NCI-H2081 treated with DMSO at 0.1 percent for 48 hours (cell line): Measurements from ENCODE around the gene MRFAP1L1.
"Not testable (repeated sequence)": the region's sequence is repeated elsewhere in the genome, so short reads cannot be mapped to it uniquely, and the experiment has no call there.

Source experiments
- DNase-seq: peaks from one replicate; lab custom pipeline; 2025; lab: John Stamatoyannopoulos, UW

The MRFAP1L1 gene

DNA sequence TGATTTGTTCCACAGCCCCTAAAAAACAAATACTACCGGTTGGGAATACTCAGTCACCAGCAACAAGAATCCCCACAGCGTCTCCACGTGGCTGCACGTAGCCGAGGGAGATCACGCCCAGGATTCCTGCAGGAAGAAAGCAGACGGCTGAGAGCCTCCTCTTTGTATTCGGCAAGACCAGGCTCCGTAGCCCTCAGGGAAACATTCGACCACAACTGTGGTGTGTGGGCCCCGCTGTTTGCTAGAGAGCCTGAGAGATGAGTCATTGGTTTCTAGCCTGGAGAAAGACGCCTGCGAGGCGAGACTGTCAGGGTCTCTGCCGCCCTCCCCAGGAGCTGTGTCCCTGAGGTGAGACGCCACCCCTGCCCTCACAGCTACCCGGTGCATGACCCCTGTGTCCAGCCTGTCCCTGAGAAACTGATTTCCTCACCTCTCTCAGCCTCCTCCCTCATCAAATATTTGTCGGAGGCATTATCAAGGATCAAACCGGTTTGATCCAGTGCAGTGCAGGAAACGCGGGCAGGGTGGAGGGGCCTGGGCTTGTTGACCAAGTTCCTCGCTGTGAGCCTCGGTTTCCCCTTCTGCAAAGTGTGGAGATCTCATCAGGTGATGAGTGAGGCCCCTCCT is 20.7 kb downstream of the MRFAP1L1 start:
- DNase-seq, result no peak

DNA sequence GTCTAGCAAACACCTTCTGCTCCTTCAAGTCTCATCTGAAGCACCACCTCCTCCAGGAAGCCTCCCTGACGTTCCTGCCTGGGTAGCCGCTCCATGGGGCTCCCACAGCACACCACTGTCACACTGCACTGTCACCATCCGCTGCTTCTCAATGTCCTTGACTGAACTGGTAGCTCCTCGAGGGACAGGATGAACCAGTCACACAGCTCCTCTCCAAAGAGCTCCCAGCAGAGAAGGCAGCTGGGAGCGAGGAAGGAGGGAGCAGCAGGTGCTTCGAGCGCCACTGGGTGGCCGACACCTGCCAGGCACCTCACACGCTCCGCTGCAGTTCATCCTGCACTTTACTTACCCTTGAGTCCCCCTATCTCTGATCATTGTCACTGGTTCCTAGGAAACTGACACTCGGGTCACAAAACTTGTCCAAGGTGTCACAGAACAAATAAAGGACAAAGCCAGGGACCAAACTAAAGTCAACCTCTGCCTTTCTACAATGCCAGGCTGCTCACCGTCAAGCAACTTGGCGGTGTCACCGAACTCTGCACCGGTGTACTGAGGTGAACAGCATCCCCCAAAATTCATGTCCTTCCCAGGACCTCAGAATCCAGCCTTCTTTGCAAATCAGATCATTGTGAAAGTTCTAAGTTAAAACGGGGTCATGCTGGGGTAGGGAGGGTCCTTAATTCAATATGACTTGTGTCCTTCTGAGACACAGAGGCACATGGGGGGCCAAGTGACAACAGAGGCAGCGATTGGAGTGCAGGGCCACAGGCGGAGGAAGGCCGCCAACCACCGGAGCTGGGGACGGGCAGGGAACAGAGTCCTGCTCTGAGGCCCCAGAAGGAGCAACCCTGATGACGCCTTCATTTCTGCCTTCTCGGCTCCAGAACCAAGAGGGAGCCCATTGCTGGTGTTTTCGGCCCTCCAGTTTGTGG is 21.5 kb downstream of the MRFAP1L1 start:
- no peak for DNase-seq

DNA sequence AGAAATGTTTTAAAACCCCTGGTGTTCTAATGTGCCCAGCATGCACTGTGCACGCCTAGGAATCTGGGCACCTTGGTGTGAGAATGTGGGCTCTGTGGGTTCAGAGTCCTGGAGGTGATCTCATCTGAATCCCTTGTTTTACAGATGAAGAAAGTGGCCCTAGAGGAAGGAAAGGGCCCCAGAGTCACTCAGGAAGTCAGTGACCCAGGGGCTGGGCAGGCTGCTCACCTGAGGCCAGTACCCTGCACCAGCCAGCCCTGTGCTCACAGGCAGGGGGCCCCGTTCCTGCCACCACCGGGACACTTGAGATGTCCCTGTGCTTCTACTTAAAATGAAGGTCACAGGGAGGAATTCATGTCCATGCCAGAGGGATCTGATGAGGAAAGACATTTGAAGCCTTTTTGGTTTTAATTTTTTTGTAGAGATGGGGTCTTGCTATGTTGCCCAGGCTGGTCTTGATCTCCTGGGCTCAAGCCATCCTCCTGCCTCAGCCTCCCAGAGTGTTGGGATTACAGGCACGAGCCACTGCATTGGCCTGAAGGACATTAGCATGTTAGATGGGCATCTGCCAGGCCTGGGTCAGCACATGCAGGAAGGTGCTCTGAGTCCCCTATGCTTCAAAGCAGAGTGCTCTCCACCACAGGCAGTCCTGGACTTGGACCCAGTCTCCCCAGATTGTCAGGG is 23.4 kb downstream of the MRFAP1L1 start:
- no peak for DNase-seq

DNA sequence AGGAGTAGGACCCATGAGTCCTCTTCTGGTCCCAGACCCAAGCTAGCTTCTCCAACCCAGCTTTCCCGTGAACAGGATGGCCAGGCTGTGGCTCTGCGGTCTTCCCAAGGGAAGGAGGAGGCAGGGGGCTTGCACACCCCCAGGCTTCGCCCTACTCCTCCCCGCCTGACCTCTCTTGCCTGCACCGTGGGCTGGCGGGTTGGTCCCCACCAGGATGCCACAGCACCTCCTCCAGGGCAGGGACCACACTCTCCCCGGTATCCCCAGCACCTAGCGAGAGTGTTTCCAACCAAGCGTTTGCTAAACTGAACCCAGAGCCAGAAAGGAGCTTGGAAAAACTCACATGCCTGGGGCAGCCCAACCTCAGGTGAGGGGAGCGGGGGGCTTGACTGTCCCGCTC is 25.0 kb downstream of the MRFAP1L1 start:
- no peak for DNase-seq

DNA sequence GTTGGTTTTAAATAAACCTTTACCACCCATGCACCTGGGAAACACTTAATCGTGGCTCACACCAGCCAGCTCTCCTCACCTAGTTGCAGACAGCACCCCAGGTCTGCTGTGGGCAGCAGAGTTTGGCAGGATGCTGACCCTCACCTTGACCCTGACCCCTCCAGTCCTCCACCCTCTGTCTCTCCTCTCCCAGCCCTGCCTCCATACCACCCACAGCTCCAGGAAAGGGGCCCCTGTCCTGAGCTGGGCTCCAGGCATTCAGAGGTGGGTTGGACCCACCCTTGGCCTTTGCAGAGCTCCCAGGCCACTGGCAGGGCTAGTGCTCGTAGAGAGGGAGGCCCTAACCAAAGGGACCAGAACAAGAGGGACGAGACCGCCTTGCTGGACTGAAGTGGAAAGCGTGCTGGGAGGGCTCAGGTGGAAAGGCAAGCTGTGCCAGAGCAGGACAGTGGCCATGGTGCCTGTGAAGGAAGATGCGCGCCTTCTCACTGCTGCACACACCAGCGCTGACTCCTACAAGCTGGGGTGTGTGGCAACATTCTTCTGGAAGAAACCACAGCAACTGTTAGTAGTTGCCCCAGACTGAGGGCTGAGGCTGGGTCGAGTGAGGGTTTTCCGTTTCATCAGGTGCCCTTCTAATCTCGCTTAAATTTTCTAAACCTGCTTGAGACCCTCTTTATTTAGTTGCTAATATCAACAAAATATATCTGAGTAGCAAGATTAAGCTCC is 26.6 kb downstream of the MRFAP1L1 start:
- no peak for DNase-seq

DNA sequence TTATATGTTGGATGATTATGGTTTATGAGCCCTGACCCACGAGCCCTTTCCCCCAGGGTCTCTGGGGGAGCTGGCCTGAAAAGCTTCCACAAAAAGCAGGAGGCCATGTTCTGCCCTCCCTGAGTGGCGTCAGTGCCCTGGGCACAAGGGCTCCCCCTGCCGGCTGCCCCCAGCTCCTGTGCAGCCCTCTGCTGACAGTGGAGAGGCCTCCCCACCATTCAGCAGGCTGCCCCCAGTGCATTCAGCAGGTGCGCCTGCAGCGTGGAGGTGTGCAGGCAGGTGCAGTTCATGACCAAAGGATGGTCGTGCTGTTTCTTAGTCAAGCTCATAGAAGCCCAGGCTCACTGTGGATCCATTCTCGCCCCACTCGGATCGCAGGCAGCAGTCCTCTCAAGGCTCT is 28.5 kb downstream of the MRFAP1L1 start:
- DNase-seq, result no peak

DNA sequence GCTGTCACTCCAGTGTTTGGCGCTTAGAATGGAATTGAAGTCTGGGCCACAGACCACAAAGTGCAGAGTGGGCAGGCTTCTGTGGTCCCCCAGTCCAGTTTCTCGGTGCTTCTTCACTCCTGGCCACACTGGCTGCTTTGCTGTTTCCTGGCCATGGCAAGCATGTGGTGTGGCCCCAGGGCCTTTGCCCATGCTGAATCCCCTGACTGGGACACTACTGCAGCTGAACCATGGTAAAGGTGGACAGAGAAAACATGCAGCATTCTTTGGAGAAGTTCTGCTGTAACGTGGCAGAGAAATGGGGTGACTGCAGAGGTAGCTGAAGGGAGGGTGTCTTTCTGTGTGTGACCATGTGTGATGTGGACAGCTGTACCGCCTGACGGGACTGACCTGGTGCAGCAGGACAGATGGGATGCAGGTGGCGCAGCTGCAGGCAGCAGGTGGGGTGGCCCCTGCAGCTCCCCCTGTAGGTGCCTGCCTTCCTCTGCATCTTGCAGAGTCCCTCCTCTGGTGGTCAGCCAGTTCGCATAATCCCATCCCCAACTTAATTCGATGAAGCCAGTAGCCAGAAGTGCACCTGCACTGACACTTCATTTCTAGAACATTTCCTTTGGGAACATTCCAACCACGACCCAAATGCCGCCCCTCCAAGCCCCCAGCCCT is 29.2 kb downstream of the MRFAP1L1 start:
- DNase-seq, result no peak

DNA sequence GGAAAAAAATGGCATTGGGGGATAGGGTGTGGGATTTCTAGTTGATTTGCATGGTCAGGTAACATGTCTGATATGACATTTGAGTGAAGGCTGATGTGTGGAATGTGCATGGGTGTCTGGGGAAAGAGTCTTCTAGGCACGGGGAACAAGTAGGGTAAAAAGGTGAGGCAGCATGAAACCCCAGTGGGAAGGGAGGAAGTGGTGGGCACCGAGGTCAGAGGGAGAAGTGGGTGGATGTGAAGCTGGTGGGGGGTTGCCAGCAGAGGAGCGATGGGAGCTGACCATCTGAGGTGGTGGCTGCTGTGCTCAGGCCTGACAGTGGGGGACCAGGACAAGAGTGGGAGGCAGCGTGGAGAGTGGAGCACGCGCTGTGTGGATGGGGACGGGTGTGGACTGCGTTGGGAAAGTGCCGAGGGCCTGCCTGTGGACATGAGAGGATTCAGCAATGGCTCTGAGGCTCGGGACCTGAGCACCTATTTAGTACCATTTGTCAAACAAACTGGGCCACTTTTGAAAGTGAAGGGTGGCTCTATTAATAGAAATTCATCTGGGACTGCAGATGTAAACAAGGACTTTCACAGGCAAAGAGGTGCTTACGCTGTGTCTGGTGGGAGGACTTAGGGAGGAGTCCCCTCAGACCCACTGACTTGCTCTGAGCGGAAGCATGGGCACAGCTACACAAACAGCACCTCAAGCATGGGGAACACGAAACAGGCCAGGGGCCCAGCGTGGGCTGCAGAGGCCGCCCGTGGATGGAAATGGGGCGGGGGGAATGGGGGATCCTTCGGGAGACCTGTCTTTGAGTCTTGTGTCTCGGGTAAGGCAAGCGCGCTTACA is 32.7 kb downstream of the MRFAP1L1 start:
- no peak for DNase-seq

DNA sequence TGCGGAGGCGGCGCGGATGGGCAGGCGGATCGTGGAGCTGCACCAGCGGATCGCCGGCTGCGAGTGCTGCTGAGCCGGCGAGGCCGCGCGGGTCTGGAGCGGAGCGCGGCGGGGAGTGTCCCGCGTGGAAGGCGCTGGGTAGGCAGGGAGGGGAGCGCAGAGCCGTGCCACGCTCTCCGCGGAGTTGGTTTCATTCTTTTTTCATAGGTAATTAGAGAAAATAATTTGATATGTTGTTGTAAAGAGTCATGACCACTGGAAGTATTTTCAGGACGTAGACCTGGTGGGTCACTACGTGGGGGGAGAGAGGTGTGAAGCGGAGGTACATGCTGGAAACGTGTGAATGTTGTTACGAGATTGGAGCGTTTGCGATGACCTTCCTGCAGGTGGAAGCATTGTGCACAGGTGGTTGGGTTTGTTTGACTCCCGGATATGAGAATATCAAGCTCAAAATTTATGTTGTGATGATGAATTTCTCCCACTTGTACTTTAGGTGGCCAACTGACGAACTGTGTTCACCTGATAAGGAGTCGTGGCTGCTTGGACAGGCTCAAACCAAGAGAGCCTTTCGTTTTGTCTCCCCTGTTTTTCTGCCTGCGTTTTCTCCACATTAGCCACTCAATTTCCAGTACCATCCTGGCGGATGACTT is 35.0 kb downstream of the MRFAP1L1 start:
- peak; percentile 28 for DNase-seq

DNA sequence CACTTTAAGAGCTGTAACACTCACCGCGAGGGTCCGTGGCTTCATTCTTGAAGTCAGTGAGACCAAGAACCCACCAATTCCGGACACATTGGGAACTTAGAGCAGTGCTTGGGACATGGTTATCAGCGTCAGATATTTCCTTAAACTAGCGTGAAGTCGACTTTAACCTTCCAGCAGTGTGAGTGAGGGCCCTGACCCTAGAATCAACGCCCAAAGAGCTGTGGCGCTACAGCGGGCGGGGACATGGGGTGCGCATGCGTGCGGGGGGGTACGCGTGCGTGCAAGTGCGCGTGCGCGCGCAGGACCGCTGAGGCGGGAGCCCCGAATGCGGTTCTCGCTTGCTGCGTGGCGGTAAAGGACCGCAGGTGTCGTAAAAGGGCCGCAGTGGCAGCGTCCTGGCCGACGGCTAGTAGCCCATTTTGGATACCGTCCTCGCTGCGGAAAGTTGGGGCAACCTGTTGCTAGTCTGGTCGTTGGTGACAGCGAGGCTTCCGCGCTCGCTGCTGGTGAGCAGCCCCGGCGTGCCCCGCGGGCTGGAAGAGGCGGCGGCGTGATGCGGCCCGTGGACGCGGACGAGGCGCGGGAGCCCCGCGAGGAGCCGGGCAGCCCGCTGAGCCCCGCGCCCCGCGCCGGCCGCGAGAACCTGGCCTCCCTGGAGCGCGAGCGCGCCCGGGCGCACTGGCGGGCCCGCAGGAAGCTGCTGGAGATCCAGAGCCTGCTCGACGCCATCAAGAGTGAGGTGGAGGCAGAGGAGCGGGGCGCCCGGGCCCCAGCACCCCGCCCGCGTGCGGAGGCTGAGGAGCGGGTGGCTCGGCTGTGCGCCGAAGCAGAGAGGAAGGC is 35.8 kb downstream of the MRFAP1L1 start:
- DNase-seq, result peak; percentile 66

DNA sequence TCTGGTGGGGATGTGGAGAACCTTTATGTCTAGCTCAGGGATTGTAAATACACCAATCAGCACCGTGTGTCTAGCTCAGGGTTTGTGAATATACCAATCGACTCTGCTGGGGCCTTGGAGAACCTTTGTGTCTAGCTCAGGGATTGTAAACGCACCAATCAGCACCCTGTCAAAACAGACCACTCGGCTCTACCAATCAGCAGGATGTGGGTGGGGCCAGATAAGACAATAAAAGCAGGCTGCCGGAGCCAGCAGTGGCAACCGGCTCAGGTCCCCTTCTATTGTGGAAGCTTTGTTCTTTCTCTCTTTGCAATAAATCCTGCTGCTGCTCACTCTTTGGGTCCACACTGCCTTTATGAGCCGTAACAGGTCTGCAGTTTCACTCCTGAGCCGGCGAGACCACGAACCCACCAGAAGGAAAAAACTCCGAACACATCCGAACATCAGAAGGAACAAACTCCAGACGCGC is 36.4 kb downstream of the MRFAP1L1 start:
- not testable (repeated sequence) for DNase-seq

DNA sequence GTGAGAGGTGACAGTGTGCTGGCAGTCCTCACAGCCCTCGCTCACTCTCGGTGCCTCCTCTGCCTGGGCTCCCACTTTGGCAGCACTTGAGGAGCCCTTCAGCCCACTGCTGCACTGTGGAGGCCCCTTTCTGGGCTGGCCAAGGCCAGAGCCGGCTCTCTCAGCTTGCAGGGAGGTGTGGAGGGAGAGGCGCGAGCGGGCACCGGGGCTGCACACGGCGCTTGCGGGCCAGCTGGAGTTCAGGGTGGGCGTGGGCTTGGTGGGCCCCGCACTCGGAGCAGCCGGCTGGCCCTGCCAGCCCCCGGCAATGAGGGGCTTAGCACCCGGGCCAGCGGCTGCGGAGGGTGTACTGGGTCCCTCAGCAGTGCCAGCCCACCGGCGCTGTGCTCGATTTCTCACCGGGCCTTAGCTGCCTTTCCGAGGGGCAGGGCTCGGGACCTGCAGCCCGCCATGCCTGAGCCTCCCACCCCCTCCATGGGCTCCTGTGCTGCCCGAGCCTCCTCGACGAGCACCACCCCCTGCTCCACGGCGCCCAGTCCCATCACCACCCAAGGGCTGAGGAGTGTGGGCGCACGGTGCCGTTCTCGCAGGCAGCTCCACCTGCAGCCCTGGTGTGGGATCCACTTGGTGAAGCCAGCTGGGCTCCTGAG is 37.0 kb downstream of the MRFAP1L1 start:
- DNase-seq, result not testable (repeated sequence)

DNA sequence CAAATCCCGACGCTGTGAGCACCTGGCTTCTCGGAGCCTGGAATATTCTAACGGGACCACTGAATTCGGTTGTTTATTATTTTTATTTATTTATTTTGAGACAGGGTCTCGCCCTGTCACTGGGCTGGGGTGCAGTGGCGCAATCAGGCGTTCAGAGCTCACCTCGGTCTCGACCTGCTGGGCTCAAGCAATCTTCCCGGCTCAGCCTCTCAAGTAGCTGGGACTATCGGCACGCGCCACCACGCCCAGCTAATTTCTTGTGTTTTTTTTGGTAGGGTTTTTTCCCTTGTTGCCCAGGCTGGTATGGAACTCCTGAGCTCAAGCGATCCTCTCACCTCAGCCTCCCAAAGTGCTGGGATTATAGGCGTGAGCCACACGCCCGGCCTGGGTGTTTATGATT is 37.5 kb downstream of the MRFAP1L1 start:
- DNase-seq, result no peak

DNA sequence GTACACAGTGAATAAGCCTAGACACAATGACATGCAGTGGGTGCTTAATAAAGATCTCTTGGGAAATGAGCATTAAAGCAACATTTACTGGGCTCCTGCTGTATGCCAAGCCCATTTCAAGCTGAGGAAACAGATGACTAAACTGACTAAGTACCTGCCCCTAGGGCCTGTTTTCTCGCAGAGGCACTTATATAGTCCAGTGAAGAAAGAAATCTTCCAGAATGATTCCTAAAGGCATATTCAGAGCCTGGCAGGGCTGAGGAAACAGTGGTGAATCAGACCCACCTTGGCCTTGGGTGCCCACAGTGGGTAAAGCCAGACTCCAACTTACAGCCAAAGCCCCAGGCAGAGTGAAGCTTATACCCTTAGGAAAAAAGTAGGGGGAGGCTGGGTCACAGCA is 38.0 kb downstream of the MRFAP1L1 start:
- no peak for DNase-seq

DNA sequence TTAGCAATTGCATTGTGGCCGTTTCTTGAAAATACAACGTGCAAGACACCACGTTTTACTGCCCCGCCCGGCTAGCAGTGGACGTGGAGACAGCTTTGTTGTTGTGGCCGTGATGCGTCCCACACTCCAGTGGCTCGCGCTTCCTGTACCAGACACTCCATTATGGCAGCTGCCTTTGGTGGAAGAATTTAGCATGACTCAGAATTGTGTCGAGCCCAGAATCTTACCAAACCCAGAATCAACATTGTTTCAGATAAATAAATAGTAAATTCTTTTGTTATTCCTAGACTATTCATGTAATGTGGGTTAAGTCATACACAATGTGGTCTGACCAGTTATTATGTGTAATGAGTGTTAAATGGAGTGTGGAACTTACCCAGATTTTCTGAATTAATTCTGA is 41.3 kb downstream of the MRFAP1L1 start:
- DNase-seq, result no peak

DNA sequence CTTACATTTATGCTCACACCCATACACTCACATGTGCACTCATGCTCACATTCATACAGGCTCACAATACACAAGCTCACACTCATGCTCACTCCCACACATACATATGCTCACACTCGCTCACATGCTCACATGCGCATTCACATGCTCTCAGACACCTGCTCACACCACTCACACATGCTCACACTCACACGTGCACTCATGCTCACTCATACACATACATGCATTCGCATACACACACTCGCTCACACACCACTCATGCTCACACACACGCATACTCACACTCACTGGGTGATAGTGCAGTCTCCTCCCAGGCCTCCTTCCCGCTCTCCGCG is 44.4 kb downstream of the MRFAP1L1 start:
- DNase-seq, result no peak

DNA sequence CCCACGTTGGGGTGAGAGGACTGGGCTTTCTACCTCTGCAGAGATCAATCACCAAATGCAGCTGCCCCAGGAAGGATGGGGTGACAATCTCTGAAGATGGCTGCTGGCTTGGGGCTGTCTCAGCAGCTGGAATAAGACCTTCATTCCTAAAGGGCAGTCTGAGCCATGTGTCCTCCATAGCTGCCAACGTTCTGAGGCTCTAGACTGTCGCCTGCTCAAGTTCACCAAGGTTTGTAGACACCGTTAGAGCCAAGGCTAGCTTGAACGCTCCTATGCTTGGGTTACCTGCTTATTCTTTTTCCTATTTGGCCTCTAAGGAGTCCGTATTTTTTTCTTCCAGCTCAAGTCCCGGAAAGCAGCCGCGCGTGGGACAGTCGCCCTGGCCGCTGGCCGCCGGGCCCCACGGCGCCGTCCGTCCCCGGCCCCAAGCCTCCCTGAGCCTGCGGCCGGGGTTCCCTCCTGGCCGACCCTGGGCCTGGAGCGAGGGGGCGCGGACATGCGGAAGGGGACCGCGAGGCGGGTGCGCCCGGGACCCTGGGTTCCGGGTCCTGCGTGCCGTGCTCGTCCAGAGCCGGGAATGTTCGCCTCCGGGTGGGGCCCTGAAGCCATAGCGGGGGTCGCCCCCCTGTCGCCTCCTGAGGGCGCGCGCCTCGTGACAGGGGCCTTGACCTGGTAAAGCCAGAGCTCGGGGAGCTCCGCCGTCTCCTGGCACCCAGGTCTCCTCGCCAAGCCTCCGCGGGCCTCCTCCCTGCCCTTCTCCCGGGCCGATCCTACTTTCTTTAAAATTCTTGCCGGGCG is 45.9 kb downstream of the MRFAP1L1 start:
- no peak for DNase-seq

DNA sequence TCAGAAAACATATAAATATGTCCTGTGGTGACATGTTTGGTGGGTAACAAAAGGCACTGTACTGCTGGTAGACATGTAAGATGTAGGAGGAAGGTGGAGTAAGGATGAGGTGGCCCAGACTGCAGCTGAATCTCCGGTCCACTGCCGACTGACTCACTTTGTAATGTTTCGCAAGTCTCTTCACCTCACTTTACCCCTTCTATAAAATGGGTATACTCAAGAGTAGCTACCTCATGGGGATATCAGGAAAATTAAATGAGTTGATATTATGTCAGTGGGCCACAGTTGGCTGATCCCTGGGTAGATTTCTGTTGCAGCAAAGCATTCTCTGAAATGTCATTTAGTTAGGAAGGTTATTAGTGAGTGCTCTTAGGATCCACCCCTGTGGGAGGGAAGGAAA is 47.1 kb downstream of the MRFAP1L1 start:
- no peak for DNase-seq
